Ascending aorta (tissue), 2 donors: Measurements from ENCODE around the gene NELL1. TPM values are rescaled to one million over a fixed set of nuclear protein-coding genes. Genes with fewer than 3 reads are reported as not detected.

Source experiments
- DNase-seq, 2 donors: peaks; one replicate each; pipeline ENCODE4 v3.0.0-alpha.2; 2019; ENCODE audit warnings: low spot score in 2 of 2
- H3K27ac ChIP-seq, 2 donors: fragments of 200-600 bp; sonication (generic); one replicate each; pipeline ENCODE4 v1.5.1; 2016 to 2017; ENCODE audit warnings: mild to moderate bottlenecking in 1 of 2
- H3K27me3 ChIP-seq: fragments of 200-600 bp; sonication (generic); one replicate; pipeline ENCODE4 v1.5.1; 2017
- H3K36me3 ChIP-seq, 2 donors: fragments of 200-600 bp; sonication (generic); one replicate each; pipeline ENCODE4 v1.5.1; 2016
- H3K4me1 ChIP-seq, 2 donors: fragments of 200-600 bp; sonication (generic); one replicate each; pipeline ENCODE4 v1.5.1; 2016 to 2017; ENCODE audit warnings: mild to moderate bottlenecking in 1 of 2
- H3K4me3 ChIP-seq, 2 donors: fragments of 200-600 bp; sonication (generic); one replicate each; pipeline ENCODE4 v1.5.1; 2016 to 2017; ENCODE audit warnings: mild to moderate bottlenecking in 1 of 2
- H3K9me3 ChIP-seq, 2 donors: fragments of 200-600 bp; sonication (generic); one replicate each; pipeline ENCODE4 v1.5.1; 2016
- CTCF ChIP-seq, 3 experiments: fragments of 200-600 bp in 2 of 3; fragments of 450-650 bp in 1 of 3; sonication (generic) in 2 of 3; IDR thresholded peaks; one replicate each; pipeline ENCODE4 v1.5.1; 2016 to 2019; ENCODE audit warnings: antibody characterized with exemption in 3 of 3, mild to moderate bottlenecking in 1 of 3, moderate library complexity in 1 of 3
- intact Hi-C: fragments of 100-400 bp; cut with DNase I; formaldehyde crosslinking; loops from one replicate; pipeline ENCODE4 v1.15.1; 2023
- total RNA-seq: library from RNA; depleted of rRNA; stranded (reverse); fragments of >200 nt; gene quantifications from one replicate; pipeline ENCODE4 v1.1.0, GENCODE V29; 2016

The NELL1 gene
- total RNA-seq, 1 donor from 2014 or later: not detected

DNA sequence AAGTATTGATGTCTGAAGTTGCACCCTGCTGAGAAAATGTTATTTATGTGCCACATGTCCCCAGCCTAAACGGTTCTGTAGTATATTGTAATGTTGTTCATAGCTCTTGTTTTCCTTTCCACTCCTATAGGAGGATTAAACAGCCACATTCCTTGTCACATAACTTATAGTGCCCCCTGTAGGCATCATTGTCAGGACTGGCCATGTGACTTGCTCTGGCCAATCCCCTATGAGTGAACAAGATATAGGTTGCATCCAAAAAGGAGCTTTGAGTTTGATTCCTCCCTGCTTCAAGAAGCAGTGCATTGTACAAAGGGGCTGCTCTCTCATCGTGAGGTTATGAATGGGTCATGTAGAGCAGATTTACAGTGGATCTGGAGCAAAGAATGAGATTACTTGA is 805.9 kb downstream of the NELL1 start:
- Histone ChIP-seq H3K27me3 (no peaks in the 10 kb centered on the region), H3K4me3 (no peak overlapping the region), H3K27ac (no peak overlapping the region), H3K4me1 (no peaks in the 10 kb centered on the region), H3K36me3 (no peaks in the 10 kb centered on the region), H3K9me3 (no peaks in the 10 kb centered on the region)
- no peak for DNase-seq
- no peak for TF ChIP-seq CTCF (IDR thresholded peaks at IDR 0.05)
- intact Hi-C loops: no loop called here

DNA sequence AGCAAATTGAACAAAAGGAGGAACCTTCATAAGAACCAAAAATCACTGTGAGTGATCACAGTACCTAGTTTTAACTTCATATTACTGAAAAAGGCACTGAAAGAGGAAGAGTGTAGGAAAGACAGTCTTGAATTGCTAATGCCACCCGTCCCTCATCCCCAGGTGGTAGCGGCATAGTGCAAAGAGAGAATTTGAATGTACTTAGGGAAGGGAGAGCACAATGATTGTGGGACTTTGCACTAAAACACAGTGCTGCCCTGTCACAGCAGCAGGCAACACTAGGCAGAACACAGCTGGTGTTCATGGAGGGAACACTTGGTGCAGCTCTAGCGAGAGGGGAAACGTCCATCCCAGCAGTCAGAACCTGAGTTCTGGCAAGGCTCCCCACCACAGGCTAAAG is 807.2 kb downstream of the NELL1 start:
- Histone ChIP-seq H3K36me3 (no peaks in the 10 kb centered on the region), H3K27me3 (no peaks in the 10 kb centered on the region), H3K27ac (no peak overlapping the region), H3K9me3 (no peaks in the 10 kb centered on the region), H3K4me1 (no peaks in the 10 kb centered on the region), H3K4me3 (no peak overlapping the region)
- DNase-seq: no peak
- intact Hi-C loops: no loop called here
- TF ChIP-seq CTCF (IDR thresholded peaks at IDR 0.05): no peak

DNA sequence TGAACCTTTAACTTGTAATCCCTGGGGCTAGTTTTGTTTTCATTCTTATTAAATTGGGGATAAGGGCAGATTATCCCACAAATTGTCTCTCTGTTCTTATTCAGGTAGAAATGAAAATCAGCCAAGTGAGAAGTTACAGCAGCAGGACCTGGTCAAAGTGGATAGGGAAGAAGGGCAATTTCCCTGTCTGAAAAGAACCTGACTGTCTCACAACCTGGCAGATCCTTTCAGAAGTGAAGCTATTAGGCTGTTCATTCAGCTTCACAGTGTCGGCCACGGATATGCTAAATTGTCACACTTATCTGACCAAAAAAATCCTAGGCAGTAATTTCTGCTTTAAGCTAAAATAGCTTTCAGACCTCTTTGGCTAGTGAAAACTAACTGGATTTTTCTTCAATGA is 810.9 kb downstream of the NELL1 start:
- Histone ChIP-seq H3K36me3 (no peaks in the 10 kb centered on the region), H3K4me1 (no peaks in the 10 kb centered on the region), H3K4me3 (no peak overlapping the region), H3K27ac (no peak overlapping the region), H3K9me3 (no peaks in the 10 kb centered on the region), H3K27me3 (no peaks in the 10 kb centered on the region)
- intact Hi-C loops: no loop called here
- no peak for DNase-seq
- TF ChIP-seq CTCF (IDR thresholded peaks at IDR 0.05): no peak

DNA sequence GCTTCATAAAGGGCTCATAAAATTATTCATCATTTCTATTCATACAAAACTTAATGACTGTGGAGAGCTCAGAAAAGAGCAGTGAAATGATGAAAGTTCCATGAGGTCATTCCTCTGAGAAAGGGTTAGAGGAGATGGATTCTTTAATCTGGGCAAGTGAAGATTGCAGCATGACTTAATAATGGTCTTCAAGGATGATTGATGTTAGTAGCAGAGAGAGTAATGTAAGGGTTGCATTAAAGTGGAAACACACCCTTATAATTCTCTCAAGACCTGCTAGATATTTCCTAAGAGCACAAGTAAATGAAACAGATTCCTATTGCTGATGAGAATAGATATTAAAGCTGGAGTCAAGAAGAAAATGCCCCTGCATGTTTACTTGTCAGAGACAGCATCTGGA is 811.9 kb downstream of the NELL1 start:
- no peaks in the 10 kb centered on the region for H3K36me3 ChIP-seq
- H3K9me3 ChIP-seq: no peaks in the 10 kb centered on the region
- no peak overlapping the region for H3K4me3 ChIP-seq
- DNase-seq: no peak
- H3K4me1 ChIP-seq: no peaks in the 10 kb centered on the region
- intact Hi-C loops: no loop called here
- TF ChIP-seq CTCF (IDR thresholded peaks at IDR 0.05): no peak
- H3K27ac ChIP-seq: no peak overlapping the region
- H3K27me3 ChIP-seq: no peaks in the 10 kb centered on the region

DNA sequence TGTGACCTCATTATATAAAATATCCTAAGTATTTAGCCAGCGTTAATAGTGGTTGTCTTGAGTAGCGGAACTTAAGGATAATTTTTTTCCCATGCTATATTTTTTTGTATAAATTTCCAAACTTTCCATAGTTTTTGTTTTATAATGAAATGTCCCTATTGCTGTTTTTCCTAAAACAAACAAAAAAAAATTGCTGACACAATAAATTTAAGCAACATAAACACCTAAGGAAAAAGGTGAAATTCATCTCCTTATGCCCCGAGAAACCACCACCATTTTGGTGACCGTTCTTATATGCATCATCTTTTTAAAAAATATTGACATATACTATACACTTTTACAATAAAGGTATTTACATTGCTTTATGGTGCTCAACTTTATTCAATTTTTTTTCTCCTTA is 814.7 kb downstream of the NELL1 start:
- H3K9me3 ChIP-seq: no peaks in the 10 kb centered on the region
- intact Hi-C loops: no loop called here
- no peaks in the 10 kb centered on the region for H3K27me3 ChIP-seq
- TF ChIP-seq CTCF (IDR thresholded peaks at IDR 0.05): no peak
- no peak overlapping the region for H3K27ac ChIP-seq
- no peak overlapping the region for H3K4me3 ChIP-seq
- no peaks in the 10 kb centered on the region for H3K36me3 ChIP-seq
- H3K4me1 ChIP-seq: no peaks in the 10 kb centered on the region
- no peak for DNase-seq

DNA sequence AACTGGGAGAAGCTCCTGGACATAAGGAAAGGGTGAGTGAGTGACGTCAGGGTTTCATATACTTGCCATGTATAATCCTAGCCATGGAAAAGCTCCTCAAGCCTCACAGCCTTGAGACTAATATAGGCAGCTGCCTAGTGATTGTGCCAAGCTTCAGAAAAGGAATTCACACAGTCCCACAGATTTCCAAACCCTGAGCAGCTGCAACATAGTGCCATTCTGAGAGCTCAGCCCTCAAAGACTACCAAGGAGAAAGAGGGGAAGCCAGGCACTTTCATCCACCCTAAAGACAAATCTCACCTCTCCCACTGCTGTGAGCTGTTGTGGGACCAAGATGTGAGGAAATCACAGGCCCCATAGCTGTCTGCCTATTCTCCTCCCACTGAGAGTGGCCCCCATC is 815.6 kb downstream of the NELL1 start:
- H3K36me3 ChIP-seq: no peaks in the 10 kb centered on the region
- no peaks in the 10 kb centered on the region for H3K27me3 ChIP-seq
- no peak overlapping the region for H3K4me3 ChIP-seq
- H3K27ac ChIP-seq: no peak overlapping the region
- no peaks in the 10 kb centered on the region for H3K4me1 ChIP-seq
- TF ChIP-seq CTCF (IDR thresholded peaks at IDR 0.05): no peak
- no peak for DNase-seq
- intact Hi-C loops: no loop called here
- no peaks in the 10 kb centered on the region for H3K9me3 ChIP-seq
